HepG2 (cell line): ENCODE measurements around the gene HMBS. TPM values are rescaled to one million over a fixed set of nuclear protein-coding genes. Genes with fewer than 3 reads are reported as not detected.

ENCODE experiments used
- DPF2 ChIP-seq: sonication (generic); formaldehyde crosslinking; IDR thresholded peaks from 2 replicates; pipeline ENCODE4 v1.4.0; 2020; ENCODE audit warnings: mild to moderate bottlenecking, low read depth, missing genetic modification reagents, borderline replicate concordance
- GLI4 ChIP-seq: sonication (generic); formaldehyde crosslinking; IDR thresholded peaks from 2 replicates; pipeline ENCODE4 v1.5.1; 2020; ENCODE audit warnings: missing genetic modification reagents, mild to moderate bottlenecking, moderate library complexity, borderline replicate concordance
- HOXA3 ChIP-seq: sonication (generic); formaldehyde crosslinking; IDR thresholded peaks from 2 replicates; pipeline ENCODE4 v1.5.0; 2020; ENCODE audit warnings: missing genetic modification reagents
- ISX ChIP-seq: sonication (generic); formaldehyde crosslinking; conservative IDR thresholded peaks from 2 replicates; pipeline ENCODE4 v1.5.0; 2020; ENCODE audit warnings: missing genetic modification reagents
- KLF13 ChIP-seq: sonication (generic); formaldehyde crosslinking; IDR thresholded peaks from 2 replicates; pipeline ENCODE4 v1.4.0; 2020; ENCODE audit warnings: mild to moderate bottlenecking, missing genetic modification reagents
- PCBP2 ChIP-seq: fragments of 200-400 bp; formaldehyde crosslinking; optimal IDR thresholded peaks from 2 replicates; pipeline ENCODE3; 2018; ENCODE audit warnings: low read length, low read depth; ENCODE audit not compliant: poor library complexity, severe bottlenecking
- PTBP1 ChIP-seq: fragments of 200-400 bp; formaldehyde crosslinking; IDR thresholded peaks from 2 replicates; pipeline ENCODE4 v1.6.1; 2018; ENCODE audit warnings: low read length, low read depth; ENCODE audit not compliant: poor library complexity, severe bottlenecking
- SALL2 ChIP-seq: sonication (generic); formaldehyde crosslinking; IDR thresholded peaks from 2 replicates; pipeline ENCODE4 v1.8.1; 2023; ENCODE audit warnings: mild to moderate bottlenecking, missing genetic modification reagents, inconsistent platforms
- TIGD3 ChIP-seq: sonication (generic); formaldehyde crosslinking; IDR thresholded peaks from 2 replicates; pipeline ENCODE4 v1.5.1; 2020; ENCODE audit warnings: mild to moderate bottlenecking, missing genetic modification reagents, borderline replicate concordance
- WIZ ChIP-seq: sonication (generic); formaldehyde crosslinking; IDR thresholded peaks from 2 replicates; pipeline ENCODE4 v1.5.1; 2020; ENCODE audit warnings: mild to moderate bottlenecking, missing genetic modification reagents
- ZBTB37 ChIP-seq: sonication (generic); formaldehyde crosslinking; IDR thresholded peaks from 2 replicates; pipeline ENCODE4 v1.4.0; 2020; ENCODE audit warnings: mild to moderate bottlenecking, missing genetic modification reagents
- ZMAT3 ChIP-seq: sonication (generic); formaldehyde crosslinking; conservative IDR thresholded peaks from 2 replicates; pipeline ENCODE4 v1.7.0; 2021; ENCODE audit warnings: missing genetic modification reagents
- ZNF281 ChIP-seq: sonication (generic); formaldehyde crosslinking; IDR thresholded peaks from 2 replicates; pipeline ENCODE4 v1.4.0; 2020; ENCODE audit warnings: missing genetic modification reagents, borderline replicate concordance
- ZNF33A ChIP-seq: sonication (generic); formaldehyde crosslinking; IDR thresholded peaks from 2 replicates; pipeline ENCODE4 v1.5.1; 2020; ENCODE audit warnings: missing genetic modification reagents, mild to moderate bottlenecking, moderate library complexity, borderline replicate concordance
- ZNF446 ChIP-seq: sonication (generic); formaldehyde crosslinking; IDR thresholded peaks from 2 replicates; pipeline ENCODE4 v1.5.0; 2020; ENCODE audit warnings: mild to moderate bottlenecking, missing genetic modification reagents
- ZNF646 ChIP-seq: sonication (generic); formaldehyde crosslinking; IDR thresholded peaks from 2 replicates; pipeline ENCODE4 v1.9.0; 2021; ENCODE audit warnings: mild to moderate bottlenecking, missing genetic modification reagents
- ZNF879 ChIP-seq: sonication (generic); formaldehyde crosslinking; IDR thresholded peaks from 2 replicates; pipeline ENCODE4 v1.8.1; 2023; ENCODE audit warnings: missing genetic modification reagents
- polyA plus RNA-seq, 8 experiments: library from polyadenylated mRNA; depleted of rRNA in 3 of 8; stranded (reverse) in 7 of 8; unstranded in 1 of 8; fragments of >200 nt; fragmentation: Illumina TruSeq in 4 of 8; extraction: Trizol in 4 of 8; gene quantifications; 2 replicates each; pipeline versions ENCODE4 v1.2.1 to v1.2.3, GENCODE V29; 2011 to 2016; ENCODE audit warnings: low read depth in 4 of 8, missing spikeins in 1 of 8, mixed read lengths in 1 of 8; ENCODE audit not compliant: insufficient read depth in 1 of 8
- total RNA-seq, 5 experiments: library from RNA; depleted of rRNA; stranded (reverse); fragments of >200 nt; fragmentation: Illumina TruSeq; extraction: Trizol; gene quantifications; 2 replicates each; pipeline ENCODE4 v1.2.3, GENCODE V29; 2016; ENCODE audit warnings: low read depth in 1 of 5

The HMBS gene
- total and polyA plus RNA-seq, 2 of the 13 experiments (the other 11 are each of a cell fraction or from before 2014, with no cell fraction given), result 9.4 to 46.9 TPM

- TF ChIP-seq DPF2 (CRISPR knock-in tag) (no peak), ZNF33A (CRISPR knock-in tag) (no peak), ZBTB37 (CRISPR knock-in tag) (no peak), ZNF446 (0 out of 2 replicates have a peak, but pooled peaks have one; percentile 18), ZNF879 (CRISPR knock-in tag) (no peak), PTBP1 (no peak), GLI4 (no peak), ZMAT3 (CRISPR knock-in tag) (no peak), HOXA3 (CRISPR knock-in tag) (peak; percentile 98), WIZ (no peak), ZNF281 (CRISPR knock-in tag) (peak; percentile 34; the same call in 1 of the 2 replicates), ISX (CRISPR knock-in tag) (no peak), ZNF646 (CRISPR knock-in tag) (no peak), PCBP2 (no peak), TIGD3 (no peak), KLF13 (CRISPR knock-in tag) (no peak), SALL2 (CRISPR knock-in tag) (peak; percentile 81)
Measured at GRCh38 chr11:119101759-119102423, 17.2 kb downstream of the HMBS start, which contains the start of gene DPAGT1 (continued).
